IMR-90 (cell line): ENCODE results near the gene RASSF10. TPM values are rescaled to one million over a fixed set of nuclear protein-coding genes. Genes with fewer than 3 reads are reported as not detected.

Source experiments
- ATAC-seq: fragments of 200-7000 bp; cut with Tn5 transposase; 2 replicates; pipeline ENCODE4 v1.9.1; 2020; ENCODE audit warnings: low read depth, mild to moderate bottlenecking, moderate library complexity
- BruUV-seq: library from RNA; stranded (reverse); fragments of 400-500 nt; replicated peaks from 2 replicates; lab custom pipeline; 2021; lab: Mats Ljungman, UMichigan
- CTCF ChIA-PET: fragments of 300-600 bp; formaldehyde crosslinking; extraction: SDS; loops from one replicate; lab custom pipeline; 2021; ENCODE audit warnings: antibody characterized with exemption; lab: Yijun Ruan, JAX
- POLR2A ChIA-PET: fragments of 300-600 bp; sonication (Branson Sonifier 250); formaldehyde crosslinking; loops from one replicate; lab custom pipeline; 2022; ENCODE audit warnings: antibody characterized with exemption; ENCODE audit not compliant: unreplicated experiment; lab: Charles Lee
- DNase-seq: peaks from one replicate; pipeline ENCODE4 v3.0.0; 2013
- H2AFZ ChIP-seq: replicated peaks from 2 replicates; pipeline ENCODE3; 2013; ENCODE audit warnings: low read length, mild to moderate bottlenecking; ENCODE audit not compliant: poor library complexity
- H2AK5ac ChIP-seq: 2 replicates; pipeline ENCODE4 v1.6.1; 2013; ENCODE audit warnings: low read depth, low read length, inconsistent platforms
- H2AK9ac ChIP-seq: replicated peaks from 2 replicates; pipeline ENCODE3; 2013; ENCODE audit warnings: mild to moderate bottlenecking, low read depth, low read length, moderate library complexity; ENCODE audit not compliant: poor library complexity
- H2BK120ac ChIP-seq: 2 replicates; pipeline ENCODE4 v1.6.1; 2013; ENCODE audit warnings: low read depth, low read length, inconsistent platforms
- H2BK15ac ChIP-seq: 3 replicates; pipeline ENCODE4 v1.6.1; 2013; ENCODE audit warnings: low read depth, low read length, inconsistent platforms
- H2BK20ac ChIP-seq: 2 replicates; pipeline ENCODE4 v1.6.1; 2013; ENCODE audit warnings: low read depth, mild to moderate bottlenecking, inconsistent platforms, low read length, moderate library complexity
- H2BK5ac ChIP-seq: 2 replicates; pipeline ENCODE4 v1.6.1; 2013; ENCODE audit warnings: mild to moderate bottlenecking, low read depth, low read length, inconsistent platforms; ENCODE audit not compliant: poor library complexity, severe bottlenecking
- H3K14ac ChIP-seq: replicated peaks from 2 replicates; pipeline ENCODE4 v1.6.1; 2013; ENCODE audit warnings: low read depth, low read length, inconsistent platforms
- H3K18ac ChIP-seq: 2 replicates; pipeline ENCODE4 v1.6.1; 2013; ENCODE audit warnings: low read depth, low read length, control low read depth
- H3K23ac ChIP-seq: 2 replicates; pipeline ENCODE4 v1.6.1; 2013; ENCODE audit warnings: low read depth, low read length, inconsistent platforms
- H3K27ac ChIP-seq: 2 replicates; pipeline ENCODE4 v1.5.1; 2013; ENCODE audit warnings: mild to moderate bottlenecking, control low read depth, low read length; ENCODE audit not compliant: insufficient read depth
- H3K27me3 ChIP-seq: 2 replicates; pipeline ENCODE4 v1.6.1; 2013; ENCODE audit warnings: low read length; ENCODE audit not compliant: control insufficient read depth, insufficient read depth
- H3K36me3 ChIP-seq: 2 replicates; pipeline ENCODE4 v1.6.1; 2013; ENCODE audit warnings: low read length, mixed read lengths; ENCODE audit not compliant: control insufficient read depth, insufficient read depth
- H3K4ac ChIP-seq: 2 replicates; pipeline ENCODE4 v1.6.1; 2013; ENCODE audit warnings: low read depth, low read length, inconsistent platforms
- H3K4me1 ChIP-seq: 2 replicates; pipeline ENCODE4 v1.6.1; 2013; ENCODE audit warnings: low read length, mixed read lengths; ENCODE audit not compliant: control insufficient read depth, insufficient read depth
- H3K4me2 ChIP-seq: 2 replicates; pipeline ENCODE4 v1.6.1; 2013; ENCODE audit warnings: low read depth, mild to moderate bottlenecking, control low read depth, low read length, moderate library complexity
- H3K4me3 ChIP-seq: 2 replicates; pipeline ENCODE4 v1.5.1; 2013; ENCODE audit warnings: low read depth, mild to moderate bottlenecking, control low read depth, low read length, moderate library complexity; ENCODE audit not compliant: insufficient read depth
- H3K56ac ChIP-seq: 2 replicates; pipeline ENCODE4 v1.6.1; 2013; ENCODE audit warnings: low read length, inconsistent platforms; ENCODE audit not compliant: insufficient read depth; ENCODE audit errors: extremely low read depth
- H3K79me1 ChIP-seq, 2 experiments: 2 replicates each; pipeline ENCODE4 v1.6.1; 2013; ENCODE audit warnings: low read length in 2 of 2, inconsistent platforms in 1 of 2, low read depth in 1 of 2
- H3K9ac ChIP-seq: 2 replicates; pipeline ENCODE4 v1.6.1; 2013; ENCODE audit warnings: low read depth, low read length, control low read depth
- H3K9me1 ChIP-seq: 2 replicates; pipeline ENCODE4 v1.6.1; 2013; ENCODE audit warnings: low read length, inconsistent platforms; ENCODE audit not compliant: insufficient read depth
- H3K9me3 ChIP-seq: 2 replicates; pipeline ENCODE4 v1.6.1; 2013; ENCODE audit warnings: low read length; ENCODE audit not compliant: control insufficient read depth, insufficient read depth
- H4K20me1 ChIP-seq: 2 replicates; pipeline ENCODE4 v1.6.1; 2013; ENCODE audit warnings: low read length, inconsistent platforms; ENCODE audit not compliant: insufficient read depth
- H4K5ac ChIP-seq: 2 replicates; pipeline ENCODE4 v1.6.1; 2013; ENCODE audit warnings: mild to moderate bottlenecking, low read depth, low read length, control low read depth
- H4K8ac ChIP-seq, 2 experiments: 2 replicates each; pipeline ENCODE4 v1.6.1; 2013; ENCODE audit warnings: low read depth in 2 of 2, low read length in 2 of 2, control low read depth in 1 of 2, inconsistent platforms in 1 of 2
- H4K91ac ChIP-seq: 2 replicates; pipeline ENCODE4 v1.6.1; 2013; ENCODE audit warnings: low read depth, low read length, inconsistent platforms; ENCODE audit not compliant: insufficient read depth
- CEBPB ChIP-seq: IDR thresholded peaks from 2 replicates; pipeline ENCODE4 v1.6.1; 2012; ENCODE audit warnings: low read depth, low read length, improper control_type of control experiment
- CHD1 ChIP-seq: IDR thresholded peaks from 2 replicates; pipeline ENCODE4 v1.6.1; 2012; ENCODE audit warnings: low read depth, low read length, improper control_type of control experiment
- CTCF ChIP-seq: conservative IDR thresholded peaks from 2 replicates; pipeline ENCODE4 v1.5.1; 2012; ENCODE audit warnings: mild to moderate bottlenecking, low read depth, low read length, improper control_type of control experiment
- ELK1 ChIP-seq: fragments of 150-350 bp; IDR thresholded peaks from 2 replicates; pipeline ENCODE4 v1.6.1; 2016; ENCODE audit warnings: low read depth, mild to moderate bottlenecking, low read length, moderate library complexity, borderline replicate concordance
- FOS ChIP-seq: fragments of 150-350 bp; IDR thresholded peaks from 2 replicates; pipeline ENCODE4 v1.6.1; 2016; ENCODE audit warnings: low read depth, low read length
- POLR2A ChIP-seq: IDR thresholded peaks from 2 replicates; pipeline ENCODE4 v1.6.1; 2012; ENCODE audit warnings: mild to moderate bottlenecking, low read depth, low read length
- dilution Hi-C: fragments of 300-500 bp; cut with HindIII; formaldehyde crosslinking; loops from one replicate; pipeline ENCODE4 v1.14.3; 2018; ENCODE audit warnings: low sequenced_read_pairs; ENCODE audit not compliant: unreplicated experiment
- in situ Hi-C: fragments of 300-500 bp; cut with MboI; formaldehyde crosslinking; loops from 3 replicates; pipeline ENCODE4 v1.14.3; 2019; ENCODE audit warnings: low sequenced_read_pairs, inconsistent platforms, mixed read lengths
- intact Hi-C: fragments of 100-400 bp; cut with micrococcal nuclease; formaldehyde crosslinking; loops from 2 replicates; pipeline ENCODE4 v1.10.0; 2022
- polyA plus RNA-seq, 3 experiments: library from polyadenylated mRNA; depleted of rRNA; stranded (reverse); fragments of >200 nt; gene quantifications; 2 replicates each; pipeline ENCODE4 v1.2.3, GENCODE V29; 2012; ENCODE audit warnings: low replicate concordance in 1 of 3
- total RNA-seq: library from RNA; depleted of rRNA; stranded (reverse); fragments of >200 nt; gene quantifications from 2 replicates; pipeline ENCODE4 v1.2.3, GENCODE V29; 2012

The RASSF10 gene
- total and polyA plus RNA-seq, 2 of the 4 experiments (the other 2 are of a cell fraction): not detected

- Histone ChIP-seq H2AK9ac (no peak overlapping the region), H4K91ac (no peak overlapping the region), H2AFZ (no peak overlapping the region), H3K4me2 (no peak overlapping the region), H3K36me3 (no peaks in the 10 kb centered on the region), H3K9me1 (no peaks in the 10 kb centered on the region), H3K23ac (no peak overlapping the region), H3K4me1 (no peaks in the 10 kb centered on the region), H4K8ac (no peak overlapping the region), H3K56ac (no peak overlapping the region), H2BK20ac (no peak overlapping the region), H3K9ac (no peak overlapping the region), H3K4me3 (no peak overlapping the region), H3K4ac (no peak overlapping the region), H3K27ac (no peak overlapping the region), H3K14ac (no peak overlapping the region), H4K5ac (no peak overlapping the region), H2BK15ac (no peak overlapping the region), H3K27me3 (peaks cover 28% of the 10 kb centered on the region), H2BK120ac (no peak overlapping the region), H4K20me1 (no peaks in the 10 kb centered on the region), H3K9me3 (0 out of 2 replicates have a peak, but pooled peaks cover 2% of the 10 kb centered on the region), H2BK5ac (no peak overlapping the region), H3K18ac (no peak overlapping the region), H2AK5ac (no peak overlapping the region), H3K79me1 (no peaks in the 10 kb centered on the region)
- ChIA-PET POLR2A (no interaction called here), CTCF (no interaction called here)
- DNase-seq (no peak), ATAC-seq (no peak)
- in situ Hi-C loops (no loop called here), dilution Hi-C loops (no loop called here), intact Hi-C loops (no loop called here)
- TF ChIP-seq FOS (no peak), CEBPB (no peak), POLR2A (no peak), CHD1 (no peak), CTCF (no peak), ELK1 (no peak)
- BruUV-seq: no TSS peak
Observed at GRCh38 chr11:12995188-12995587, 13.9 kb upstream of the RASSF10 start.
